IPS-NIHi7 (cell line): ENCODE measurements around the gene HELQ.

Experiments
- DNase-seq: peaks from one replicate; pipeline ENCODE4 v3.0.0; 2012; ENCODE audit warnings: mixed read lengths; ENCODE audit errors: extremely low spot score

The HELQ gene

GRCh38 chr4:83370640-83370906 lies 85.0 kb downstream of the HELQ start:
- no peak for DNase-seq

- DNase-seq, result no peak
These were observed 85.6 kb downstream of the HELQ start for GRCh38 chr4:83369831-83370639.

GRCh38 chr4:83364312-83364711 lies 91.3 kb downstream of the HELQ start:
- no peak for DNase-seq

- DNase-seq, result no peak
These were observed 92.9 kb downstream of the HELQ start for GRCh38 chr4:83362492-83363329.

- peak; percentile 53 for DNase-seq
These were observed 94.1 kb downstream of the HELQ start for GRCh38 chr4:83361416-83362103.

GRCh38 chr4:83360018-83360417 lies 95.6 kb downstream of the HELQ start:
- no peak for DNase-seq

- no peak for DNase-seq
These were observed 97.2 kb downstream of the HELQ start for GRCh38 chr4:83358410-83358809.
